GM12801 (cell line): ENCODE results near the gene DEFB110.

Source experiments
- CTCF ChIP-seq: IDR thresholded peaks from one replicate; pipeline ENCODE4 v1.5.1; 2011; ENCODE audit warnings: control low read depth; ENCODE audit not compliant: insufficient read length; ENCODE audit errors: extremely low read depth

Gene DEFB110

DNA sequence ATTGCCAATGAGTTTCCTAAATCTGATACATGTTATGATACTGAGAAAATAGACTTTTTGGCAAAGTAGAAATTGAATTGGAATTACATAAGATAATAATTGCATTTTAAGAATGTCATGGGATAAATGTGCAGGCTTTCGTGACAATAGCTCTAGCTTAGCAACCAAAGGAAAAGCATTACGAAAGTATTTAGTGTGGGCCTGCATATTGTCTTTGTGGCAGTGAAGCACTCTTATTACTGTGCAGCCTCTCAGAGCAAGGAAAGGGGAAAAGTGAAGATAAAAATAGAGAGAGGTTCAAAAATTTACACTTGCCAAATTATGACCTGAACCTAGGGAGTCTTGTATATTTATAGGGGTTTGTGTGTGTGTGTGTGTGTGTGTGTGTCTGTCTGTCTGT, 39.7 kb downstream of the DEFB110 start:
- TF ChIP-seq CTCF = no peak

GRCh38 chr6:49980898-49981297, 40.9 kb downstream of the DEFB110 start:
- no peak for TF ChIP-seq CTCF

DNA sequence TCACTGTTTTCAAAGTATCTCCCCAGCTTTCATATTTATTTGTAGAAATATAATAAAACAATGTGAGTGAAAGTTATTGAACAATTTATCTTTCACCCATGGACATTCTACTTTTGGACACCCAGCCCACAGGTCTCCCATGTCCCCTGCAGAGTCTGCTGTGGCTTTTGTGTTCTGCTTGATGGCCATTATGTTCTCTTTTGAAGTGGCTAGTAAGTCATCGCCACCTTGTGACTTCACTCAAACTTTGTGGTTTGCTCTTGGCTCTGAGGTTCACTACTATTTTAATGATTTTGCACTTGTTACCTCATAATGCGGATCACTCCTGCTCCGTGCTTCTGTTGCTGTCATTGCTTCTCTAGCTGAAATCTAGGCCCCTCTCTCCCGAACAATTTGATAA, 42.2 kb downstream of the DEFB110 start:
- TF ChIP-seq CTCF = no peak

- TF ChIP-seq CTCF = no peak
Observed at GRCh38 chr6:49978332-49979226, 43.2 kb downstream of the DEFB110 start.

DNA sequence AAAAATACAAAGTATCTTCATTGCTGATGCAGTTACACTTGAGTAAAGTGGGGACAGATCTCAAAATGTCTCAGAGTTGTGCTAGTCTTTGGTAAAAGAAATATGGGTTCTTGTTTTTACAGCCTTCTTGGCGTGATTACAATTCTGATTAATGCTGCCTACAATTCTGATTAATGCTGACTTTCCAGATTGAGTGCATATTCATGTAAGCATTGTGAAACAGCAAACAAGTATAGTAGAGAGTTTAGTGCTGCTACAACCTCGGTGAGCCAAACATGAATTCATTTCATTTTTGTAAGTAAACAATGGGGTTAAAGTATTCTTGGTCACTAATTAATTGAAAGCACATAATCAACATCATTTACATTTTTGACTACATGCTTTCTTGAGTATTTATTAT, 52.2 kb downstream of the DEFB110 start, which contains the start of gene DEFB113:
TSS of gene DEFB113 (minus strand) at position 21 of the 400 bp plus-strand sequence. CDS start at position 21, 0 bp downstream.
- no peak for TF ChIP-seq CTCF
